Gastroesophageal sphincter (tissue), 2 donors: ENCODE measurements around the gene TMTC2.

Experiments
- POLR2A ChIP-seq, 2 donors: fragments of 450-650 bp; IDR thresholded peaks; one replicate each; pipeline ENCODE4 v1.6.1; 2017; ENCODE audit warnings: antibody characterized with exemption in 2 of 2, mild to moderate bottlenecking in 2 of 2, moderate library complexity in 1 of 2
- POLR2AphosphoS5 ChIP-seq: sonication (generic); formaldehyde crosslinking; IDR thresholded peaks from one replicate; pipeline ENCODE4 v1.6.1; 2017; ENCODE audit warnings: antibody characterized with exemption

- TF ChIP-seq POLR2AphosphoS5 (no peak), POLR2A (IDR thresholded peaks at IDR 0.05) (no peak)
Measured at GRCh38 chr12:82675246-82675645, 11.5 kb upstream of the TMTC2 start.
